Stromal cell of bone marrow (primary cell): ENCODE data around the gene CLIC3.

ENCODE experiments used
- DNase-seq: peaks from one replicate; pipeline ENCODE4 v3.0.0-alpha.2; 2012; ENCODE audit warnings: low read depth

The CLIC3 gene

DNA sequence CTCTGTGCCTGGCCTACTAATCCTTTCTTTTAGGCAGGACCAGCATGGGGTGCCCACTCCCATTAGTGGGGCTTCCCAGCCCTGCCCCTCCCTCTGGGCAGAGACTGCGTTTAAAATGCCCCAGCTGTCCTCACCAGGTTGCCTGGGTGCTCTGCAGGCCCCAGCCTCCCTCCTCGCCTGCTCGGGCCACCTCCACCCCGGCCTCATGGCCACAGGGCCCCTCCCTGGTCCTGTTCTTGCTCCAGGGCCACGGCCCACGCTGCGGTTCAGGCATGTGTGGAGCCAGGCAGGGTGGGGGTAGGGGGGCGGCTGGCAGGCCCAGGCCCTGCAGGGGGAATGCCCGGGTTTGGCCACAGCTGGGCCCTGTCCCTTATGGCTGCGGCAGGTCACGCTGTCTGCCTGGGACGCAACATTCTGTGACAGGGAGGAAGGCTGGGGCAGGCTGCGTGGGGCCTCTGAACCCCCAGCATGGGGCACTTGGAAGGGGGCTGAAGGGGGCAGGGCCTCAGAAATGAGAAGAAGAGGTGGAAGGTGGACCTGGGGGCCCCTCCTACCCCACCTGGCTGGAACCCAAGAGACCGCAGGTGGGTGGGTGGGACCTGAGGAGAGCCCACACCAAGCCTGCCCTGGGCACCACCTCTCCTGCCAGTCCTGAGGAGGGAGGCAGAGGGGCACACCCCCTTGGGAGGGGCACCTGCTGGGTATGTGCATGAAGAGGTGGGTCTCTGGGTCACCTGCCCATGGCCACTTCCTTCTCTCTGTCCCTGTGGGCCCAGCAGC lies 44.6 kb downstream of the CLIC3 start, which contains the start of gene LCN12:
Gene LCN12 (plus strand): TSS at position 733 of the 780 bp plus-strand sequence. CDS start 55 bp downstream, outside the sequence.
- no peak for DNase-seq

DNA sequence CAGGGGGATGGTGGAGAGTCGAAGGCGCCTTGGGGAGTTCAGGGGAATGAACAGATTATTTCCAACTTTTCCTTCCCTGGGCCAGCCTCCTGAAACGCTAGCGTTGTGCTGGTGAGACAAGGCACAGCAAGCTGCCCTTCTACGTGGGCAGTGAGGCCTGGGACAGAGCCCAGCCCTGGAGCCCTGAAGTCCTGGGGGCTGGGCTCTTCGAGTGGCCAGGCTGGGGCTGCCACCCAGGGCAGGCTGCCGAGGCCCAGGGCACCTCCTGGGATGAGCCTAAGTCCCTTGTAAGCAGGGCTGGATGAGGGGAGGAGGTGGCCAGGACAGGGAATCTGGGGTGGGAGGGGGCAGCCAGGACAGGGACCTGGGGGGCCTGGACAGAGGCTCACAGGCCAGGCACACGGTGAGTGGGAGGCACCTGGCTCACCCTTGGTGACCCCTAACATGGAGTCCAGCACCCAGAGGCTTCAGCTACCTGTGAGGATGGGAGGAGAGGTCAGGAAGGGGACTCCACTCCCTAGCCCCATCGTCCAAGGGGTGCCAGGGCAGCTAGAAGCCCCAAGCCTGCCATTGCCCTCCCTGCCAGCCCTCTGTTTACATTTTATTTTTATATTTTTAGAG lies 45.6 kb downstream of the CLIC3 start:
- DNase-seq = no peak

DNA sequence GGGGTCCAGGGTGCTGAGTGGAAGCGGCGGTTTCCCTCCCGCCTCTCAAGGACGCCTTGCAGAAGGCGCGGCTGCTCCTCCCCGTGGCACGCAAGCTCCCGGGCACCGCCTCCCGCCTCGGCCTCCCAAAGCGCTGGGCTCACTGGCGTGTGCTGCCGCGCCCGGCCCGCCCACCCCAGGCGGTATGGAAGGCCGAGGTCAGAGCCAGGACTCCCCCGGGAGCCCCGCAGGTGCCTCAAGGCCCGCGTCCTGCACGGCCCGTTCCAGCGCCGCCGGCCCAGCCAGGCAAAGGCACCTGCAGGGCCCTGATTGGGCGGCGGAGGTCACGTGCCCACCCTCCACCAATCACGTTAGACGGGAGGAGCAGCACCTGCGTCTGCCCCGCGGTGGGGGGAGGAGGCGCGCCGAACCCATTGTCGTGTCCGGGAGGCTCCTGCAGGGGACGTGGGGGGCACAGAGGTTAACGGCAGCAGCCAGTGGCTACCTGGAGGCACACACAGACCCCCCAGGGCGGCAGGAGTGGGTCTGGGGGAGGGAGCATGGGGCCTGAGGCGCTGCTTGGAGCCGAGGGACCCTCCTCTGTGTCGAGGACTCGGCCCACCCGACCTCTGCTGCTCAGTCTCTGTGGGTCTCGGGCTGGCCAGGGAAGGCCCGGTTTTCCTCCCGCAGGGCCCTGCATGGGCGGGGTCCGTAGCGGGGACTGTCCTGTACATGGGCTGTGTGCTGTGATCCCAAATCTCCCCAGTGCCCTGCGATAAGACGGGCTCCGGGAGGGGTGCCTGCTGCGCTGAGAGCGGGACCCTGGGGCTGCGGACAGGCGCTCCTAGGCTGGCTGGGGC lies 46.3 kb downstream of the CLIC3 start:
- peak; percentile 54 for DNase-seq

DNA sequence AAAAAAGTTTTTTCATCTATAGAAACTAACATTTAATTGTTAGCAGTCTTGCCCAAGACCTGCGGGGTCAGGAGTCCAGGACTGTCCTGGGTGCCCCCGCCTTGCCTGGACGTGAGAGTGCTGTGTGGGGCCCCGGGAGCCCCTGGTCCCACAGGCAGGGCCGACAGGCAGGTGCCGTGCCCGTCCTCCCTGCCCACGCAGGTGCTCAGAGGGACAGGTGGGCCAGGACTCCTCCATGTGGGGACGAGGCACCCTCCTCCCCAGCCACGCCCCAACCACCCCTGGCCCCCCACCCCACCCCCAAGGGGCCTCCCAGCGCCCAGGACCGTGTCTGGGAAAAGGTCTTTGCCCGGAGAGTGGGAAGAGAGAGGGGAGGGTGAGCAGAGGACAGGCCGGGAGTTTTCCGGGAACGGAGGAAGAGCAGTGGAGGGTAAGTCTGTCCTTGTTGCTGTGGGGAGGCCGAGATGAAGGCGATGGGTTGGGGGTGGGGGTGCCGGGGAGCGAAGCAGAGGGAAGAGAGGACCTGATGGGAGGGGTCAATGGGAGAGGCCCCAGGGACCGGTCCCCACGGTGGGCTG lies 47.0 kb downstream of the CLIC3 start:
- DNase-seq = no peak

DNA sequence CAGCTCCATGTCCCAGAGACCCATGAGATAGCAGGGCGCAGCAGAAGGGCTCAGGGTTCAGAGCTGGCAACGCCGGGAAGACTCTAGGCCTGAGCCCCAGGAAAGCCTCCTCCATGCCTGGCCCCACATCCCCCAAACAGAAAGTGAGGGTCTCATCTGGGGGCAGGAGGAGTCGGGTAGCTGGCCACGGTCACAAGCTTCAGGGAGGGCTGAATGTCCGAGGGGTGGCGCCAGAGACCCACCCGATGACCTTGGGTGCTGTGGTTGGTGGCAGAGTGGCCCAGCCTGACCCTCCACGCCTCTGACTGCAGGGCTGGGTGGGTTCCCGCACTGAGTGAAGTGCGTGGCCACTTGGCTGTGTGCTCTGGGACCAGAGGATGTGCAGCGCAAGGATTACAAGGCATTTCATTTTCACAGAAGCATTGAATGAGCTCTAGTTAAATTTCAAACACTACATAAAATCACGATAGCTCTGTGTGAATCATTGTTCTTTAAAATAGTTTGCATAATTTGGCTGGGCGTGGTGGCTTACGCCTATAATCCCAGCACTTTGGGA lies 48.3 kb downstream of the CLIC3 start:
- peak; percentile 9 for DNase-seq

DNA sequence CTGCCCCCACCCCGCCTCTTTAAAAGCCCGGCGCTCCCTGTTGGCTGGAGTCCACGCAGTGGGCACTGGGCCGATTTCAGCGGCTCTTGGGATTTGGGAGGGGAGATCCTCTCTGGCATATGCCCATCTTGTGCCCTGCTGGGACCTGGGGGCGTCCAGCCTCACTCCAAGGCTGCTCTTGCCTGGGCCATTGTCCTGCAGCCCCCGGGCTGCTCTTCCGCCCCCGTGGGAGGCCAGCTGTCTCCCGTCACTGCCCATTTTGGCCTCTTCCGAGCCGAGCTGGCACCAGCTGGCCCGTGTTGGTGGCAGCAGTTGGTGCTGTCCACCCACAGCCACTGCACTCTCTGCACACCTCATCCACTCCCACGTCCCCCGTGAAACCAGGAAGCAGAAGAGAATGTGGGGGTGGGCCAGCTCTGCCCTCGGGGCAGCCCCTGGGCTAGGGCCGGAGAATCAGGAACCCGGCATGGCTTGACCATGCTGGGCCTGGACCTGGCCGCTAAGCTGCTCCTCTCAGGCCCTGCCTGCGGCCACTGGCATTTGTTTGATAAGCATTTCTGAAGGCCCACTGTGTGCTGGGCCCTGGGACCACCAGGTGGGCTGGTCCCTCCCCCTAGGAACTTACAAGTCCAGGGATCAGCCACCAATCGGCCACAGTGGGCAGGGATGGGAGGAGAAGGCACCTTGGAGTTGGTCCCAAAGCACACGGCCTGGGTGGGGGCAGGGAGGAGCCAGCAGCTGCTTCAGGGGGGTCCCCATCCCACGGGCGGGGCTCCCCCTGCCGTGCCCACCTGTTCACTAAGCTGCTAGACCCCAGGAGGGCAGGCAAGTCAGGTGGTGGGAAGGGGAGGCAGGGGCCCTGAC lies 49.1 kb downstream of the CLIC3 start:
- DNase-seq = no peak

- DNase-seq = no peak
These were observed 49.9 kb downstream of the CLIC3 start for GRCh38 chr9:136946228-136947027.

DNA sequence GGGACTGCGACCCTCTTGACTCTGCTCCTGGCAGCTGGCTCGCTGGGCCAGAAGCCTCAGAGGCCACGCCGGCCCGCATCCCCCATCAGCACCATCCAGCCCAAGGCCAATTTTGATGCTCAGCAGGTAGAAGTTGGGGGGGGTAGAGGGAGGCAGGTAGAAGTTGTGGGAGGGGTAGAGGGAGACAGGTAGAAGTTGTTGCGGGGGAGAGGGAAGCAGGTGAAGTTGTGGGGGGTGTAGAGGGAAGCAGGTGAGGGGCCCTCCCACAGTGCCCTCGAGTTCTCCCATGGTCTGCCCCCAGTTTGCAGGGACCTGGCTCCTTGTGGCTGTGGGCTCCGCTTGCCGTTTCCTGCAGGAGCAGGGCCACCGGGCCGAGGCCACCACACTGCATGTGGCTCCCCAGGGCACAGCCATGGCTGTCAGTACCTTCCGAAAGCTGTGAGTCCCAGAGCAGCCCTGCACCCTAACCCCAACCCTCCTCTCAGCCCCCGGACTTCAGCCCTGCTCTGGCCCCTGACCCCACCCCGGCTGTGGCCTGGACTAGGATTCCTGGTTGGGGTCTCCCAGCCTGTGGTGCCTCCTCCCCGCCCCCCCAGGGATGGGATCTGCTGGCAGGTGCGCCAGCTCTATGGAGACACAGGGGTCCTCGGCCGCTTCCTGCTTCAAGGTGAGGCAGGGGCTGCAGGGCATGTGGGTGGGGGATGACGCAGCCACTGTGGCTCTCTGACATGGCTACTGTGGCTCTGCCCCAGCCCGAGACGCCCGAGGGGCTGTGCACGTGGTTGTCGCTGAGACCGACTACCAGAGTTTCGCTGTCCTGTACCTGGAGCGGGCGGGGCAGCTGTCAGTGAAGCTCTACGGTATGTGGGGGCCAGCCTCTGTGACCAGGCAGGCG lies 50.8 kb downstream of the CLIC3 start:
- DNase-seq = no peak
